A673 (cell line): ENCODE results near the gene ITM2B.

Experiments
- EZH2 ChIP-seq: fragments of 200-600 bp; sonication (generic); IDR thresholded peaks from 2 replicates; pipeline ENCODE4 v1.6.1; 2017; ENCODE audit warnings: borderline replicate concordance, low read depth, mild to moderate bottlenecking, mixed read lengths, antibody characterized with exemption, low read length; ENCODE audit not compliant: poor library complexity, severe bottlenecking
- TF ChIP-seq, protein P1 (sequence below): fragments of 300-800, 200-600 bp; sonication (generic); conservative IDR thresholded peaks from 2 replicates; pipeline ENCODE4 v1.5.1; 2017; ENCODE audit warnings: low read depth, mild to moderate bottlenecking, antibody characterized with exemption, low read length, moderate library complexity, mixed read lengths

- TF ChIP-seq, protein P1, sequence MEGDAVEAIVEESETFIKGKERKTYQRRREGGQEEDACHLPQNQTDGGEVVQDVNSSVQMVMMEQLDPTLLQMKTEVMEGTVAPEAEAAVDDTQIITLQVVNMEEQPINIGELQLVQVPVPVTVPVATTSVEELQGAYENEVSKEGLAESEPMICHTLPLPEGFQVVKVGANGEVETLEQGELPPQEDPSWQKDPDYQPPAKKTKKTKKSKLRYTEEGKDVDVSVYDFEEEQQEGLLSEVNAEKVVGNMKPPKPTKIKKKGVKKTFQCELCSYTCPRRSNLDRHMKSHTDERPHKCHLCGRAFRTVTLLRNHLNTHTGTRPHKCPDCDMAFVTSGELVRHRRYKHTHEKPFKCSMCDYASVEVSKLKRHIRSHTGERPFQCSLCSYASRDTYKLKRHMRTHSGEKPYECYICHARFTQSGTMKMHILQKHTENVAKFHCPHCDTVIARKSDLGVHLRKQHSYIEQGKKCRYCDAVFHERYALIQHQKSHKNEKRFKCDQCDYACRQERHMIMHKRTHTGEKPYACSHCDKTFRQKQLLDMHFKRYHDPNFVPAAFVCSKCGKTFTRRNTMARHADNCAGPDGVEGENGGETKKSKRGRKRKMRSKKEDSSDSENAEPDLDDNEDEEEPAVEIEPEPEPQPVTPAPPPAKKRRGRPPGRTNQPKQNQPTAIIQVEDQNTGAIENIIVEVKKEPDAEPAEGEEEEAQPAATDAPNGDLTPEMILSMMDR = no peak
- no peak for TF ChIP-seq EZH2
These were observed 3.7 kb downstream of the ITM2B start for GRCh38 chr13:48236528-48237353.
